RWPE2 (cell line): ENCODE measurements around the gene MYO18B.

Experiments used
- ATAC-seq: fragments of 200-7000 bp; cut with Tn5 transposase; 3 replicates; pipeline ENCODE4 v1.9.1; 2021; ENCODE audit warnings: low read depth
- DNase-seq: peaks from one replicate; pipeline ENCODE4 v3.0.0-alpha.2; 2020; ENCODE audit warnings: low spot score
- H3K27ac ChIP-seq: fragments of 450-650 bp; 2 replicates; pipeline ENCODE4 v1.5.1; 2017; ENCODE audit warnings: mild to moderate bottlenecking; ENCODE audit not compliant: poor library complexity, severe bottlenecking
- H3K27me3 ChIP-seq: fragments of 250-450 bp; sonication (Bioruptor Pico); 2 replicates; pipeline ENCODE4 v1.5.1; 2021; ENCODE audit warnings: mild to moderate bottlenecking, moderate library complexity; ENCODE audit not compliant: insufficient read depth, poor library complexity, severe bottlenecking
- H3K36me3 ChIP-seq: fragments of 250-450 bp; sonication (Bioruptor Pico); 2 replicates; pipeline ENCODE4 v1.5.1; 2020; ENCODE audit warnings: low read depth, mild to moderate bottlenecking, moderate library complexity
- H3K4me1 ChIP-seq: fragments of 250-450 bp; sonication (Bioruptor Pico); 2 replicates; pipeline ENCODE4 v1.5.1; 2021; ENCODE audit warnings: mild to moderate bottlenecking, moderate library complexity; ENCODE audit not compliant: insufficient read depth, poor library complexity, severe bottlenecking
- H3K4me3 ChIP-seq: fragments of 250-450 bp; sonication (Bioruptor Pico); 2 replicates; pipeline ENCODE4 v1.5.1; 2021; ENCODE audit warnings: mild to moderate bottlenecking, moderate library complexity; ENCODE audit not compliant: severe bottlenecking
- H3K9me3 ChIP-seq: fragments of 250-450 bp; sonication (Bioruptor Pico); 2 replicates; pipeline ENCODE4 v1.5.1; 2021; ENCODE audit warnings: mild to moderate bottlenecking, moderate library complexity; ENCODE audit not compliant: severe bottlenecking
- TF ChIP-seq, protein P1 (sequence below): fragments of 450-650 bp; IDR thresholded peaks from one replicate; pipeline ENCODE4 v1.5.1; 2017; ENCODE audit warnings: mild to moderate bottlenecking, moderate library complexity; ENCODE audit not compliant: poor library complexity, severe bottlenecking

The MYO18B gene

DNA sequence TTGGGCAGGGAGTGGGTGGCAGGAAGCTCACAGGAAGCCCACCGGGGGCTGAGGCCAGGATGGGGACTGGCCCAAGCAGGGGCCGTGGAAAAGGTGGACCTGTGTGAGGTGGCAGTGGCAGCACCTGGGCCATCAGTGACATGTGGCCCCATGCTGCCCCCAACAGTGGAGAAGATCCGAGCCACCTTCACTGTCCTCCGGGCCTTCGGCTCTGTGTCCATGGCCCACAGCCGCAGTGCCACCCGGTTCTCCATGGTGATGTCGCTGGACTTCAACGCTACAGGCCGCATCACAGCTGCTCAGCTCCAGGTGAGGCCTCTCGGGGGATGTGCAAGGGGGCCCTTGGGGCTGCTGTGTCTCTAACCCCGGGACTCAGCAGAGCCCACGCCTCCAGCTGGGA lies 37.9 kb downstream of the MYO18B start:
- ATAC-seq = no peak
- H3K4me3 ChIP-seq = no peak overlapping the region
- H3K9me3 ChIP-seq = no peaks in the 10 kb centered on the region
- no peaks in the 10 kb centered on the region for H3K36me3 ChIP-seq
- H3K27ac ChIP-seq = no peak overlapping the region
- H3K4me1 ChIP-seq = no peaks in the 10 kb centered on the region
- DNase-seq = no peak
- no peaks in the 10 kb centered on the region for H3K27me3 ChIP-seq
- TF ChIP-seq, protein P1, sequence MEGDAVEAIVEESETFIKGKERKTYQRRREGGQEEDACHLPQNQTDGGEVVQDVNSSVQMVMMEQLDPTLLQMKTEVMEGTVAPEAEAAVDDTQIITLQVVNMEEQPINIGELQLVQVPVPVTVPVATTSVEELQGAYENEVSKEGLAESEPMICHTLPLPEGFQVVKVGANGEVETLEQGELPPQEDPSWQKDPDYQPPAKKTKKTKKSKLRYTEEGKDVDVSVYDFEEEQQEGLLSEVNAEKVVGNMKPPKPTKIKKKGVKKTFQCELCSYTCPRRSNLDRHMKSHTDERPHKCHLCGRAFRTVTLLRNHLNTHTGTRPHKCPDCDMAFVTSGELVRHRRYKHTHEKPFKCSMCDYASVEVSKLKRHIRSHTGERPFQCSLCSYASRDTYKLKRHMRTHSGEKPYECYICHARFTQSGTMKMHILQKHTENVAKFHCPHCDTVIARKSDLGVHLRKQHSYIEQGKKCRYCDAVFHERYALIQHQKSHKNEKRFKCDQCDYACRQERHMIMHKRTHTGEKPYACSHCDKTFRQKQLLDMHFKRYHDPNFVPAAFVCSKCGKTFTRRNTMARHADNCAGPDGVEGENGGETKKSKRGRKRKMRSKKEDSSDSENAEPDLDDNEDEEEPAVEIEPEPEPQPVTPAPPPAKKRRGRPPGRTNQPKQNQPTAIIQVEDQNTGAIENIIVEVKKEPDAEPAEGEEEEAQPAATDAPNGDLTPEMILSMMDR = no peak

DNA sequence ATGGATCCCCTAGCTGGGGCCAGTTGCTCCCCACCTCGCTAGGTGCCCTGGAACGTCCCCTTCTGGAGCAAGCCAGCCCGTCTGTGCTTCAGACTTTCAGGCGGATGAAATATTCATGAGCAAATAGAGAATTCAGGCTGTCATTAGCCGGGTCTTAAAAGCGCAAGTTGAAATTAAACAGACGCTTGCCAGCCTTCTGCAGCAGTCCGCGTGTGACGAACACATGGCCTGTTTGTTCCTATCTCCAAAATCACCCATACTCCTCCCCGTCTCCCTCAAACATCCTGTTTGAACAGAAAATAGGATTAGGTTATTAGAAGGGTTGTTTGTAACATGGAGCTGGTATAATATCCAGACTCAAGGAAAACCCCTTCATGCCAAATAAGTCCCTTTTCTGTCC lies 38.7 kb downstream of the MYO18B start:
- Histone ChIP-seq H3K27me3 (no peaks in the 10 kb centered on the region), H3K4me3 (no peak overlapping the region), H3K4me1 (no peaks in the 10 kb centered on the region), H3K9me3 (no peaks in the 10 kb centered on the region), H3K36me3 (no peaks in the 10 kb centered on the region), H3K27ac (no peak overlapping the region)
- DNase-seq = no peak
- TF ChIP-seq, protein P1 = no peak
- no peak for ATAC-seq

DNA sequence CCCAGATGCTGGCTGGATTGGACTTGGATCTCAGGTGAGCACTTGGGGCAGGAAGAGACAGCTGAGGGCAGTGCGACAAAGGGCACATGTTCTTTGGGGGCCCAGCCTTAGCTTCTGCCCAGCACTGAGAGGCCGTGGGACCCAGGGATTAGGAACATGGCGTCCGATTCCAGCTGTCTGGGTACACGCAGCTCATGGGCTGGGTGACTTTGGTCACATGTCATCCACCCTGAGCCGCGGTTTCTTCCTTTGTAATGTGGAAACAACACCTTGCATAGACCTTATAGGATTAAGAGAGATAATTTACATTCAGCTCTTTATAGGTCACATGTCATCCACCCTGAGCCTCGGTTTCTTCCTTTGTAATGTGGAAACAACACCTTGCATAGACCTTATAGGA lies 39.8 kb downstream of the MYO18B start:
- DNase-seq = no peak
- H3K4me1 ChIP-seq = no peaks in the 10 kb centered on the region
- no peaks in the 10 kb centered on the region for H3K36me3 ChIP-seq
- H3K4me3 ChIP-seq = no peak overlapping the region
- no peak overlapping the region for H3K27ac ChIP-seq
- TF ChIP-seq, protein P1 = no peak
- ATAC-seq = no peak
- H3K9me3 ChIP-seq = no peaks in the 10 kb centered on the region
- H3K27me3 ChIP-seq = no peaks in the 10 kb centered on the region

DNA sequence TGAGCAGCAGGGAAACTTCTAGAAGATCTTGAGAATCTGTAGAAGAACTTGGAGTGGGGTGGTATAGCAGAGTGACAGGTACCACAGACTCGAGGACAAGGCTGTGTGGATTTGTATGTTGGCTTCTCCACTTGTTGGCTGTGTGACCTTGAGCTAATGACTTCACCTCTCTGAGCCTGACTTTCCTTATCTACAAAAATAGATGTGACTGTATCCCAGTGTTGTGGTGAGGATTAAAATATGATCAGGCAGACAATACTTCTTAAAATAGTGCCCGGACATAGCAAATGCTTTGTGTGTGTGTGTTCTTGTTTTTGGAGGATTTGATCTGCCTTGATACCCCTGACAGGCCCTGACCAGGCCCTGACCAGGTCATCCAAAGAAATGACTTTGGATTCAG lies 40.8 kb downstream of the MYO18B start:
- H3K9me3 ChIP-seq = no peaks in the 10 kb centered on the region
- no peak overlapping the region for H3K27ac ChIP-seq
- H3K36me3 ChIP-seq = no peaks in the 10 kb centered on the region
- DNase-seq = no peak
- no peaks in the 10 kb centered on the region for H3K27me3 ChIP-seq
- ATAC-seq = no peak
- H3K4me3 ChIP-seq = no peak overlapping the region
- no peaks in the 10 kb centered on the region for H3K4me1 ChIP-seq
- TF ChIP-seq, protein P1 = no peak

DNA sequence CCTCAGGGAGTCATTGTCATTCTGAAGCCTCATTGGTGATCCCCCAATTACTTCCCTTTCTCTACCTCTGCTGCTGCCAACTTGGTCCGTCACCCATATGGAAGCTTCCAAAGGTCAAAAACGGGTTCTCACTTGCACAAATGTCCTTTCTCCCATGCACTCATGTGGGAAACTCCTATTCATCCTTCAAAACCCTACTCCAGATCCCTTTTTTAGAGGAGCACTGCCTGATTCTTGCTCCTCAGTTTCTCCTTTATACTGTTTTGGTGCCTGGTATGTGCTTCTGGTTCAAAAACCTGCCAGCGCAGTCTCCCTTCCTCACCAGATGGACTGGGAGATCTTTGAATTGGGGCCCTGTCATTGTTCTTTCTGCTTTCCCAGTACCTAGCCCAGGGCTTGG lies 41.9 kb downstream of the MYO18B start:
- Histone ChIP-seq H3K4me3 (no peak overlapping the region), H3K4me1 (no peaks in the 10 kb centered on the region), H3K9me3 (no peaks in the 10 kb centered on the region), H3K27ac (no peak overlapping the region), H3K36me3 (no peaks in the 10 kb centered on the region), H3K27me3 (no peaks in the 10 kb centered on the region)
- ATAC-seq = no peak
- TF ChIP-seq, protein P1 = no peak
- DNase-seq = no peak
